ENCODE results near the gene IL1RAPL2.

DNA sequence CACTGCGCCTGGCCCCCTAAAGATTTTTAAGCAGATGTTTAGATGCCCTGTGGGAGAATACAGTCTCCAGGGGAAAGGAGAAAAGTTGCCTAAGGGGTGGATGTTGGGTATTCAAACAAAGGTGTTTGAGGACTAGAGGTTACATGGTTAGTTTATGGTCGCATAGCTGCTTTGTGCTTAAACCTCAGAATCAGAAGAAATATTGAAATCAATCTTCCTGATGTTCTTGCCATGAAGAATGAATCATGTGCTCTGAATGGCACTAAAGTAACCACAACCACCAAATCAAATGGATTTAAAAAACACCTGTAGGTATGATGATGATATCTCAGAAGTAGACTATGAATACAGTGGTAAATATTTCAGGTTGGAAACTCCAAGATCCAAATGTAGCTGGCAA is 697.2 kb downstream of the IL1RAPL2 start:
- TF ChIP-seq, protein P1, sequence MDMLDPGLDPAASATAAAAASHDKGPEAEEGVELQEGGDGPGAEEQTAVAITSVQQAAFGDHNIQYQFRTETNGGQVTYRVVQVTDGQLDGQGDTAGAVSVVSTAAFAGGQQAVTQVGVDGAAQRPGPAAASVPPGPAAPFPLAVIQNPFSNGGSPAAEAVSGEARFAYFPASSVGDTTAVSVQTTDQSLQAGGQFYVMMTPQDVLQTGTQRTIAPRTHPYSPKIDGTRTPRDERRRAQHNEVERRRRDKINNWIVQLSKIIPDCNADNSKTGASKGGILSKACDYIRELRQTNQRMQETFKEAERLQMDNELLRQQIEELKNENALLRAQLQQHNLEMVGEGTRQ (IDR thresholded peaks at IDR 0.05; ENCODE audit: low read depth, low read length): no peak
- TF ChIP-seq, protein P2, sequence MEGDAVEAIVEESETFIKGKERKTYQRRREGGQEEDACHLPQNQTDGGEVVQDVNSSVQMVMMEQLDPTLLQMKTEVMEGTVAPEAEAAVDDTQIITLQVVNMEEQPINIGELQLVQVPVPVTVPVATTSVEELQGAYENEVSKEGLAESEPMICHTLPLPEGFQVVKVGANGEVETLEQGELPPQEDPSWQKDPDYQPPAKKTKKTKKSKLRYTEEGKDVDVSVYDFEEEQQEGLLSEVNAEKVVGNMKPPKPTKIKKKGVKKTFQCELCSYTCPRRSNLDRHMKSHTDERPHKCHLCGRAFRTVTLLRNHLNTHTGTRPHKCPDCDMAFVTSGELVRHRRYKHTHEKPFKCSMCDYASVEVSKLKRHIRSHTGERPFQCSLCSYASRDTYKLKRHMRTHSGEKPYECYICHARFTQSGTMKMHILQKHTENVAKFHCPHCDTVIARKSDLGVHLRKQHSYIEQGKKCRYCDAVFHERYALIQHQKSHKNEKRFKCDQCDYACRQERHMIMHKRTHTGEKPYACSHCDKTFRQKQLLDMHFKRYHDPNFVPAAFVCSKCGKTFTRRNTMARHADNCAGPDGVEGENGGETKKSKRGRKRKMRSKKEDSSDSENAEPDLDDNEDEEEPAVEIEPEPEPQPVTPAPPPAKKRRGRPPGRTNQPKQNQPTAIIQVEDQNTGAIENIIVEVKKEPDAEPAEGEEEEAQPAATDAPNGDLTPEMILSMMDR (conservative IDR thresholded peaks at IDR 0.05; ENCODE audit: low read depth, low read length): no peak
- TF ChIP-seq SMC3 (IDR thresholded peaks at IDR 0.05; ENCODE audit: low read depth, low read length) (no peak), MXI1 (IDR thresholded peaks at IDR 0.05; ENCODE audit: borderline replicate concordance, low read depth, low read length) (no peak), POLR2A (IDR thresholded peaks at IDR 0.05; ENCODE audit: low read depth, low read length) (no peak), RFX5 (IDR thresholded peaks at IDR 0.05; ENCODE audit: low read depth, low read length) (no peak), MAZ (IDR thresholded peaks at IDR 0.05; ENCODE audit: borderline replicate concordance, low read depth, low read length) (no peak), RCOR1 (IDR thresholded peaks at IDR 0.05; ENCODE audit: insufficient replicate concordance, low read length) (no peak), RAD21 (IDR thresholded peaks at IDR 0.05; ENCODE audit: low read length) (no peak), MAFK (IDR thresholded peaks at IDR 0.05; ENCODE audit: low read depth, low read length) (no peak), CHD1 (IDR thresholded peaks at IDR 0.05; ENCODE audit: low read depth, low read length) (no peak), CEBPB (IDR thresholded peaks at IDR 0.05; ENCODE audit: low read depth, low read length) (no peak), FOS (IDR thresholded peaks at IDR 0.05; ENCODE audit: low read depth, low read length) (no peak)
- TF ChIP-seq, protein P3, sequence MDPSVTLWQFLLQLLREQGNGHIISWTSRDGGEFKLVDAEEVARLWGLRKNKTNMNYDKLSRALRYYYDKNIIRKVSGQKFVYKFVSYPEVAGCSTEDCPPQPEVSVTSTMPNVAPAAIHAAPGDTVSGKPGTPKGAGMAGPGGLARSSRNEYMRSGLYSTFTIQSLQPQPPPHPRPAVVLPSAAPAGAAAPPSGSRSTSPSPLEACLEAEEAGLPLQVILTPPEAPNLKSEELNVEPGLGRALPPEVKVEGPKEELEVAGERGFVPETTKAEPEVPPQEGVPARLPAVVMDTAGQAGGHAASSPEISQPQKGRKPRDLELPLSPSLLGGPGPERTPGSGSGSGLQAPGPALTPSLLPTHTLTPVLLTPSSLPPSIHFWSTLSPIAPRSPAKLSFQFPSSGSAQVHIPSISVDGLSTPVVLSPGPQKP (IDR thresholded peaks at IDR 0.05; ENCODE audit: borderline replicate concordance, low read depth, low read length): no peak
